OCI-LY7 (cell line): ENCODE measurements around the gene ALKBH3.

ENCODE experiments used
- EZH2phosphoT487 ChIP-seq: fragments of 200-600 bp; sonication (generic); IDR thresholded peaks from 2 replicates; pipeline ENCODE4 v1.6.1; 2018; ENCODE audit warnings: low read depth, borderline replicate concordance, mild to moderate bottlenecking, mixed run types, antibody characterized with exemption, low read length, moderate library complexity, mixed read lengths
- TF ChIP-seq, protein P1 (sequence below): fragments of 200-600 bp; sonication (generic); conservative IDR thresholded peaks from 2 replicates; pipeline ENCODE4 v1.5.1; 2014; ENCODE audit warnings: mild to moderate bottlenecking, antibody characterized with exemption, low read length, moderate library complexity, mixed read lengths

DNA sequence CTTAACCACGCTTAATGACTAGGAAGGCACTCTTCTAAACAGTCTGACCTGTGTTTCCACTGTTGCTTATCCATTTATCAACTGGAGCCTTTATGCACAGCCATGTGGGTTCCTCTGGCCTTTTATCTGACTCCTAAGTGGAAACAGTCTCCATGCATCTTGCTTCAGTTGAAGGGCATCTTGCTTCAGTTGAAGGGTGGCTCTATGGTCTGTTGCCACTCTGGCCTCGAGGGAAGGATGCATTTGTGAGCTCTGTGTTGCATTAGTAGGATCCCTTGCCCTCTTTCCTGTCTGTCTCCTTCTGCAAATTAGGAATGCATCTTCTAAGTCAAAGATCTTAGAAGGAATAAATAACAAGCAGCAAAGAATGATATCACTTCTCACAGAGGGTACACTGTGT, 36.0 kb downstream of the ALKBH3 start:
- TF ChIP-seq, protein P1, sequence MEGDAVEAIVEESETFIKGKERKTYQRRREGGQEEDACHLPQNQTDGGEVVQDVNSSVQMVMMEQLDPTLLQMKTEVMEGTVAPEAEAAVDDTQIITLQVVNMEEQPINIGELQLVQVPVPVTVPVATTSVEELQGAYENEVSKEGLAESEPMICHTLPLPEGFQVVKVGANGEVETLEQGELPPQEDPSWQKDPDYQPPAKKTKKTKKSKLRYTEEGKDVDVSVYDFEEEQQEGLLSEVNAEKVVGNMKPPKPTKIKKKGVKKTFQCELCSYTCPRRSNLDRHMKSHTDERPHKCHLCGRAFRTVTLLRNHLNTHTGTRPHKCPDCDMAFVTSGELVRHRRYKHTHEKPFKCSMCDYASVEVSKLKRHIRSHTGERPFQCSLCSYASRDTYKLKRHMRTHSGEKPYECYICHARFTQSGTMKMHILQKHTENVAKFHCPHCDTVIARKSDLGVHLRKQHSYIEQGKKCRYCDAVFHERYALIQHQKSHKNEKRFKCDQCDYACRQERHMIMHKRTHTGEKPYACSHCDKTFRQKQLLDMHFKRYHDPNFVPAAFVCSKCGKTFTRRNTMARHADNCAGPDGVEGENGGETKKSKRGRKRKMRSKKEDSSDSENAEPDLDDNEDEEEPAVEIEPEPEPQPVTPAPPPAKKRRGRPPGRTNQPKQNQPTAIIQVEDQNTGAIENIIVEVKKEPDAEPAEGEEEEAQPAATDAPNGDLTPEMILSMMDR, result no peak
- TF ChIP-seq EZH2phosphoT487, result no peak
